ENCODE measurements around the gene BCAR3.

The BCAR3 gene

GRCh38 chr1:93681101-93681988 is at the start of gene BCAR3:
Gene BCAR3 (minus strand): TSS chr1:93681837. CDS start chr1:93674930, 6,907 bp downstream.
- in situ Hi-C loops (cut with MboI; ENCODE audit: low sequenced_read_pairs), result no loop called here

DNA sequence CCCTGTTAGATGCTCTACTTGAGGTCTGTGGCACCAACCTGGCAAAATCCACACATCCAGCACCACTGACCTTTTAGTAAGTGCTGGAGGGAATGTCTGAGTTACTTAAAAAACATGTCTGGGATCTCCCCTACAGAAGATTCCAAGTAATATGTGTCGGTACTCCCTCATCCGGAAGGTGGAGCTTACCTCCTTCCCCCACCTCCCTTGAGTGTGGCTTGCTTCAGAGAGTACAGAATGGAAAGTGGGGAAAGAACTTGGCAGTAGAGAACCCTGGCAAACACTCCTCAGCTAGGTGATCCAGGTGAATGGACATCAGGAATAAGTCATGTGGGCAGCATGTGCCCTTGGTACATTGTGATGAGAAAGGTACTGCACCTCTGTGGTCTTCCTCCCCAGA is 49.0 kb upstream of the BCAR3 start:
- in situ Hi-C loops (cut with MboI; ENCODE audit: low sequenced_read_pairs), result no loop called here

DNA sequence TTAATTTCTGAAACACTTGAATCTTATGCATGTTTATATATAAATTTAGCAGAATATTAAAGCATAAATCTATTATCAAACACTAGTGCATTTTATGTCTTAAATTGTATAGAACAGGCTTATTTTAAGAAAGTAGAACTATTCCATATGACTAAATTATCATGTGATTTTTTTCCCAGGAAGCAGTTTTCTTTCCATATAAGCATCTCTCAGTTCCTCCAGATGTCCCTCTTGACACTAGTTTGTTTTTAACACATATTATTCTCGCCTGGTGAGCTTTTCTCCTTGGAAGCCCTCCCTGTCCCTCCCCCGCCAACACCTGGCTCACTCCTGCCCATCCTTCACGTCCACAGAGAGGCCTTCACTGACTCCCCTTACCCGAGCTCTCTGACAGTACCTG is 48.3 kb upstream of the BCAR3 start:
- in situ Hi-C loops (cut with MboI; ENCODE audit: low sequenced_read_pairs), result no loop called here

DNA sequence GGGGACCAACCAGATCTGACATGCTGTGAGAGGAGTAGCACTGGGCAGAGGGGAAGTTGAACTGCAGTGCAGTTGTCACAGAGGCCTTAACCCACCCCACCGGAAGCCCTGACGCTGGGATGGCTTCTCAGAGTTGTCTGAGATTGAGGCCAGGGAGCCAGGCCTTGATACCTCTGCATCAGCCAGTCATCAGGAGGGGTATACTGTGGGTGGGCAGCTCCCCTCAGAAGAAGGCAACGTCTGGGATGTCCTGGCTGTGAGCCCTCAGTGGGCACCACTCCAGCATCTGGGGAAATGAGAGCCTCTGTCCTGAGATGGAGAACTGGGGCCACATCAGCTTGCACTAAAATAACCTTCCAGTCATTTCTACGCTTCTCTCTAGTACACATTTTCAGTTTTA is 47.9 kb upstream of the BCAR3 start:
- in situ Hi-C loops (cut with MboI; ENCODE audit: low sequenced_read_pairs), result no loop called here

DNA sequence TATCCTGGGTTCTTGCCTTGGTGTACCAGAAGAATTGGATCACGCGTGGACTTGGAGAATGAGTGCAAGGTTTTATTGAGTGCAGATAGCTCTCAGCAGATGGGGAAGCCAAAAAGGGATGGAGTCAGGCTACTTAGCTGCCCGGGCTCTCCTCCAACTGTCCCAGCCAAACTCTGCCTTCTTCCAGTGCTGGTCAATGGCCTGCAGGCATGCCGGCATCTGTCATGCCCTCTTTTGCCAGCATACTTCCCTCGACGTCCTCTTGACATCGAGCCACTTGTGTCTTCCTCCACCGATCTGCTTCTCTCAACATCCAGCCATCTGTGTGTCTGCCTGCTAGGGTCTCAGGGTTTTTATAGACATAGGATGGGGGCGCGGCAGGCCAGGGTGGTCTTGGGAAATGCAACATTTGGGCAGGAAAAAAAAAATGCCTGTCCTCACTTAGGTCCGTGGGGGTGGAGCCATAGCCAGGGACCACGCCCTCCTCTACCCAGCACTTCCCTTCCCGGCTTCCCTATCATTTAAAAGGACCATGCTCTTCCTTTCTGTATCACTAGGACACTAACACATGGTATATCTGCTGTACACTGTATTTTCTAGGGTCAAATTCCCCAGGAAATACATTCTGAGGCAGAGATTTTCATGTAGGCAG is 47.0 kb upstream of the BCAR3 start:
- in situ Hi-C loops (cut with MboI; ENCODE audit: low sequenced_read_pairs), result no loop called here

- in situ Hi-C loops (cut with MboI; ENCODE audit: low sequenced_read_pairs), result no loop called here
These were observed 42.2 kb upstream of the BCAR3 start for GRCh38 chr1:93723733-93724270.

DNA sequence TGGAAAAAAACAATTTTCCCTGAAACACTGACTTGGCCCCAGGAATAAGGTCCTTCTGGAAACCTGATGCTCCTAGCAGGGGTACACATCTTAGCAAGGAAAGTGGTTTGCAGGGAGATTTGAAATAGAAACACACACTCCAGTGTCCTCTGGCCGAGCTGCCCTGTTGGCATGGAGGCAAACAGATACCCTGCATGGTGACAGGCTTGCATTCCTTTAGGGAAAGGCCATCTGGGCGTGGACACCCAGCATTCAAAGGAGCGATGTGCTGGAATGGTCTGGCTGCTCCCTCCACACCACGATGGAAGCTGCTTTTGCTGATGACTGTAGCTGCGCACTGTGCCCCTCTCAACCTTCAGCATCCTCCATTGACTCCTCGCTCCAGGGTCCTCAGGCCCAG is 41.5 kb upstream of the BCAR3 start:
- in situ Hi-C loops (cut with MboI; ENCODE audit: low sequenced_read_pairs), result no loop called here

- in situ Hi-C loops (cut with MboI; ENCODE audit: low sequenced_read_pairs), result no loop called here
These were observed 40.7 kb upstream of the BCAR3 start for GRCh38 chr1:93722081-93723031.

DNA sequence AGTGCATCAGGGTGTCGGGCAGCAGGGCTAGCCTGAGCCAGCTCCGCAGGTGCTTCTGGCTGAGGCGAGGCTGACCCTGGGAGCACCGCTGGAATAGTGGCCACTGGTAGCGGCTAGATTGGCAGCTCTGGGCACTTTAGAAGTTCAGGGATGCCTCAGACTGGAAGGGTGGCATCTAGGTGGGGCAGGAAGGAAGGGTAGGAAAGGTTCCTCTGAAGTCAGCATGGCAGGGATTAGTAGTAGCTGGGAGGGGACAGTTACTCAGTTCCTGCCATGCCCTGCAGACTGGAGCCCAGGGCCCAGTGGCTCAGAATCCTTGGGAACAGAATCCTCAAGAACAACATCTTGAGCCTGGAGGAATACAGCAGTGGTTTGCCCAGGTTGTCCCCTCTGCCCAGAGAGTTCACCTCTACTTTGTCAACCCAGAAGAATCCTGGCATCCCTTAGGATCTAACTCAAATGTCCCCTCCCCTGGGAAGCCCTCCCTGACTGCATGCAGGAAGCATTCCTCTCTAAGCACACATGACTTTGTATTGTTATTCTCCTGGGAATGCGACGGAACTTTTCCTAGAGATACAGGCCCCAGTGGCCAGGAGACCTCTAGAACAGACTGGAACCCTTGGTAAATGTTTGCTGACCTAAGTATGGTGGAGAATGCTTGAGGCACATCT is 39.5 kb upstream of the BCAR3 start:
- in situ Hi-C loops (cut with MboI; ENCODE audit: low sequenced_read_pairs), result no loop called here

DNA sequence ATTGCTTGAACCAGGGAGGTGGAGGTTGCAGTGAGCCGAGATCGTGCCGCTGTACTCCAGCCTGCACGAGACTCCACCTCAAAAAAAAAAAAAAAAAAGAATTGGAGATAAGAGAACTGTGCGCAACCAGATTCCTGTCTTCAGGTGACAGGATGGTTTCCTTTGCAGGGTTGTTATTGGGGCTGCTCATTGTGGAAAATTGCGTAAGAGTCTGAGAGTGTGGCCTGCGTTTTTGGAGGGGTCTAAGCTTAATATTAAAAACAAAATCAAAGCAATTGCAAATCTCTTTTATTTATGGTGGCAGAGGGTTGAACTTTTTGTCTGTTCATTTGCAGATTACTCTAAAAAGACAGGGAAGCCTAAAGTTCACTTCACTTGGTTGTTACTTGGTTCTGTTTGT is 36.0 kb upstream of the BCAR3 start:
- in situ Hi-C loops (cut with MboI; ENCODE audit: low sequenced_read_pairs), result no loop called here

DNA sequence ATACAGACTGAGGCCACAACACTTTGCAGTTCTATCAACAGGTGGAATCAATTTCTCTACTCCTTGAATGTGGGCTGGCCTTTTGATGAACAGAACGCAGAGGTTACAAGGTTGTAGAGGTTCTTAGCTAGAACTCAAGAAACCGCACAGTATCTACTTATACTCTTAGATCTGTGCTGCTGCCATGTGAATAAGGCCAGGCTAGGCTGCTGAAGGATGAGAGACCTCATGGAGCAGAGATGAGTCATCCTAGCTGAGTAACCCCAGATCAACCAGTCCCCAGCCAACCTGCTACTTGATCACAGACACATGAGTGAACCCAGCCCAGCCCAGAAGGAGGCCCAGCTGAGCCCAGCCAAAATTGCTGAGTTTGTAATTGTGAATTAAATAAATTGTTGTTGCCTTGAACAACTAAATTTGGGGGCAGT is 35.3 kb upstream of the BCAR3 start:
- in situ Hi-C loops (cut with MboI; ENCODE audit: low sequenced_read_pairs), result no loop called here

GRCh38 chr1:93716163-93716562 is 34.5 kb upstream of the BCAR3 start:
- in situ Hi-C loops (cut with MboI; ENCODE audit: low sequenced_read_pairs), result no loop called here

DNA sequence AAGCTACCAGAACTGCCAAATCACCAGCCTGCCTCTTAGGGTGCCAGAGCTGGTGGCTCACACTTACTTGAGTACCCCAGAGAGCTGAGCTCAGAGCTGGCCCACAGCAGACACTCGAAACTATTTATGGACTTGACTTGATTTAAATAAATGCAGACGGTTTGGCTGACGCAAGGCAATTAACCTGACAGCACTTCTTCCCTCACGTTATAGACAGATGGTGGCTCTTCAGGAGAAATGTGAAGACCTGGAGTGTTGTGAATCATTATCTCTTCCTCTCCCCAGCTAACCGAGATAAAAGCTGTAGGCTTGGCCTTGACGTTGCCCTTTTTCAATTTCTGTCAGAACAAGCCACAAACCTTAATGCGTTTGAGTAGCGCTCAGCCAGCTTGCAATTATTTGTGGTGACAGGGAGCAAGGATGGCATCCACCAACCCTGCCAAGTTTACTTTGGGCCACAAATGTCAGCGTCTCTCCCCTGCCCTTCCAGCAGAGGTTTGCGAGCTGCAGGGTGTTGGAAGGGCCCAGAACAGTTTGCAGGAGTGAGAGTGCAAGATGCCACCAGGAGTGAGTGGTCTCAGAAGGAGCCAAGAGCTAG is 34.0 kb upstream of the BCAR3 start:
- in situ Hi-C loops (cut with MboI; ENCODE audit: low sequenced_read_pairs), result no loop called here

DNA sequence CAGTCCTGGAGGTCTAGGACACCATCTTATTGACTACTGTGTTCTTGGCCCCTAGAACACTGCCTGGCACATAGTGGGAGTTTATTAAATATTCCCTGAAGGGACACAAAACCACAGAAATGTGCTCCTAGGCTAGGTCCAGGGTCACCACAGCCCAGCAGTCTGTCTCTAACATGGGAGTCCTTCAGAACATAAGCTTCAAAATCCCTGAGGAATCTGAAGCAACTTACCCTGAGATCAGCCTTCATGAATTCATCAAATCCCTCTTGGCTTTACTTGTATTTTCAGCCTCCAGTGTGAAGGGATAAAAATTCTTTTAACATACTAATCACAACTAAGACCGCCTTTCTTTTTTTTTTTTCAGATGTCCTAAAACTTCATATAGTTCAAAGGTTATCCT is 32.7 kb upstream of the BCAR3 start:
- in situ Hi-C loops (cut with MboI; ENCODE audit: low sequenced_read_pairs), result no loop called here

GRCh38 chr1:93713341-93713740 is 31.7 kb upstream of the BCAR3 start:
- in situ Hi-C loops (cut with MboI; ENCODE audit: low sequenced_read_pairs), result no loop called here

DNA sequence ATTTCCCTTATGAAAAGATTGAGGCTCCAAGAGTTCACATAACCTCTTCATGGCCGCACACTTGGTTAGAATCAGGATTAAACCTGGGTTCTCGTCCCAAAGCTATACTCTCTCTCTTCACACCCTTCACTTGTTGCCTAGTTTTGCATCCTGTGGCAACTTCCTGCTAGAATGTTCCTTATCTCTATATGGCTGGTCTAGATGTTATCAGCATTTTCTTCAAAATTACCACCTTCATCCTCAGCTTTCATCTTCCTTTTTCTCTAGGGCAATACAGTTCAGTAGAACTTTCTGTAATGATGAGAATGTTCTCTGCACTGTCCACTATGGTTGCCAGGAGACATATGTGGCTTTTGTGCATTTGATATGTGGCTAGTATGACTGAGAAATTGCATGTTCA is 31.1 kb upstream of the BCAR3 start:
- in situ Hi-C loops (cut with MboI; ENCODE audit: low sequenced_read_pairs), result no loop called here

- in situ Hi-C loops (cut with MboI; ENCODE audit: low sequenced_read_pairs), result no loop called here
These were observed 29.1 kb upstream of the BCAR3 start for GRCh38 chr1:93710499-93711453.

GRCh38 chr1:93708734-93709481 is 27.3 kb upstream of the BCAR3 start:
- in situ Hi-C loops (cut with MboI; ENCODE audit: low sequenced_read_pairs), result no loop called here
